NCI-H2196 treated with DMSO at 0.1 percent for 48 hours (cell line): ENCODE data around the gene TMCC3.

ENCODE experiments used
- DNase-seq: peaks from one replicate; lab custom pipeline; 2025; ENCODE audit not compliant: unreplicated experiment; lab: John Stamatoyannopoulos, UW

TMCC3 gene

DNA sequence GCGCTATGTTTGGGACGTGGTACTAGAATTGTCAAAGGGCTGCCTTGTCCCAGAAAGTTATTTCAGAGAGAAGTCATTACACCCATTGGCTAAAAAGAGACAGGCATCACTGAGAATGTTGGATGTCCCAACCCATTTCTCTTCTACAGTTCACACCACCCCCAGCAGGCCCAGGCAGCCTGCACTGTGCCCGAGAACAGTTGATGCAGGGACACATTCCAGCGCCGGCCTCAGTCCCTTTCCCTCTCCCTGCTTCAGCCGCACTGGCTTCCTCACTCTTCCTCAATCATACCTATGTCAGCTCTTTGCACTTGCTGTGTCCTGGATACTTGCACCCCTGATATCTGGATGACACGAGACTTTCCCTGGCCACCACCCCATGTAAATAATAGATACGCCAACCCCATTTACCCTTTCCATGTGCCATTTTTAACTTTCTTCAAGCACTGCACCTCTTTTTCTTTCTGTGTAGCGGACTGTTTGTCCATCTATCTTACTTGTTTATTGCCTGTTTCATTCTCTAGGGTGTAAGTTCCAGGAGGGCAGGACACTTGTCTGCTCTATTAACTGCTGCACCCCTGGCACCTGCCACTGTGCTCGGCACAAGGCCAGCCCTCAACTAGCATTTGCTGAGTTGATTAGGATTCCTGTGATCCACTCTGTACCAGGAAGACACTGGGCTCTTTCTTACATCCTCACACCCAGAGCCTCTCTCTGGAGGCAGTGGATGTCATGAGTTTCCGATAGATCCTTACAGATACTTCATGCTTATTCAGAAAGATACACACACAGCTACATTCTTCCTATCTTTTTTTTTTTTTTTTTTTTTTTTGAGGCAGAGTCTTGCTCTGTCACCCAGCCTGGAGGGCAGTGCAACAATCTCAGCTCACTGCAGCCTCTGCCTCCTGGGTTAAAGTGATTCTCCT, 114.1 kb downstream of the TMCC3 start:
- DNase-seq = no peak

DNA sequence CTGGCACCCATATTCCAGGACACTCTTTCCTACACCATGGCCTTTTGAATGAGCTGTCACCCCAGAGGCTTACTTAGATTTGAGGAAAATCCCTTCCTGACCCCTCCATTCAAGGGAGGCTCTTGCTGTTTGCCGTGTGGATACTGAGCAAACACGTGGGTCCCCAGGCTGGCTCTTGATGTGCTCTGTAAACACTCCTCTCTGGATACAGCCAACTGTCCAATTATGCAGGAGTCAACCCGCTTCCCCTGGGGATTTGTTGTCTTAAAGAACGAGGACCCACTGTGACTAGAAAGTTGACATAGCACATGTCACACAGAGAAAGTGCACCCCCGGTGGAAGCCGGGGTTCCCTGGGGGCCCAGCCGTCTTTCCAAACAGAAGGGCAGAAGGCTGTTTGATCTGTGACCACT, 114.8 kb downstream of the TMCC3 start:
- DNase-seq = peak; percentile 18

DNA sequence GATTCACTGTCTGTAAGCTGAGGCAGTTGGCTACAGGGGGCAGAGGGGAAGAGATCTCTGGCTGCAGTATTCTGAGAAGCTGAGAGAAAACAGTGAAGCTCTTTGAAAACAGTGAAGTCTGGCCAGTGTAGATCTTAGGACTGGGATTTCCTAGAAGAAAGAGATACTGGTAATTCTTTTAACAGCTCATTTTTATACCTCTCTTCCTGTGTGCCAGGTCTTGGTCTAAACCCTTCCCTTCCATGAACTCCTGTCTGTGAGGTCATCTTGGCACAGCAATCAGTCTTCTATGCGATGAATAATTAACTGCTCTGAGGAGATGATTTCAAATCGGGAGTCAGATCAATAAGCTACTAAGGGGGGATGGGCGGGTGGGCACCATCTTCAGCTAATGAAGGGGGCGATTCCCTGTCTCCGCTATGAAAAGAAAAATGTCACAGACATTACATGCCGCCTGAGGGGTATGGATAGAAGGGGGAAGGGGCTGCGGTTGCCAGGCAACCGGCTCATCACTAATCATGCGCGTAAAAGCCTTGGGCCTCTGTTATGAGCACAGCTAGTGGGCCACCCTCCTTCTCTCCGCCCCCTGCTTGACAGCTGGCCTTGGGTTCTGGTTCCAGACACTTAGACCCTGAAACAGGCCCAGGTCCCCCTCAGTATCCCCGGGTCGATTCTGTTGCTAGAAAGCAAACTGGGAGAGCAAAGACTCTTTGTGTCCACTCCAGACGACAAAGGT, 115.4 kb downstream of the TMCC3 start:
- no peak for DNase-seq

DNA sequence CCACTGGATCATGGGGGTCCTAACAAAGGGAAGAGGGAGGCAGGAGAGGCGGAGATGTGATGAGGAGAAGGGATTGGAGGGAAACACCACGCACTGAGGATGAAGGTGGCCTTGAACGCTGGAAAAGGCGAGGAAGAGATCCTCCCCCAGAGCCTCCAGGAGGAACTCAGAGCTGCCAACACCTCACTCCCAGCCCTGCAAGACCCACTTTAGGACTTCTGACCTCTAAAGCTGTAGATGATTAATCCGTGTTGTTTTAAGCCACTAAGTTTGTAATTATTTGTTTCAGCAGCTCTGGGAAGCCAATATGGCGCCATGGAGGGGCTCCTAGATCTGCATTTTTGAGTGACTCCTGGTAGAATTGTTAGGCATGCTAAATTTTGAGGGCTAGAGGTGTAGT, 116.1 kb downstream of the TMCC3 start:
- DNase-seq = no peak

DNA sequence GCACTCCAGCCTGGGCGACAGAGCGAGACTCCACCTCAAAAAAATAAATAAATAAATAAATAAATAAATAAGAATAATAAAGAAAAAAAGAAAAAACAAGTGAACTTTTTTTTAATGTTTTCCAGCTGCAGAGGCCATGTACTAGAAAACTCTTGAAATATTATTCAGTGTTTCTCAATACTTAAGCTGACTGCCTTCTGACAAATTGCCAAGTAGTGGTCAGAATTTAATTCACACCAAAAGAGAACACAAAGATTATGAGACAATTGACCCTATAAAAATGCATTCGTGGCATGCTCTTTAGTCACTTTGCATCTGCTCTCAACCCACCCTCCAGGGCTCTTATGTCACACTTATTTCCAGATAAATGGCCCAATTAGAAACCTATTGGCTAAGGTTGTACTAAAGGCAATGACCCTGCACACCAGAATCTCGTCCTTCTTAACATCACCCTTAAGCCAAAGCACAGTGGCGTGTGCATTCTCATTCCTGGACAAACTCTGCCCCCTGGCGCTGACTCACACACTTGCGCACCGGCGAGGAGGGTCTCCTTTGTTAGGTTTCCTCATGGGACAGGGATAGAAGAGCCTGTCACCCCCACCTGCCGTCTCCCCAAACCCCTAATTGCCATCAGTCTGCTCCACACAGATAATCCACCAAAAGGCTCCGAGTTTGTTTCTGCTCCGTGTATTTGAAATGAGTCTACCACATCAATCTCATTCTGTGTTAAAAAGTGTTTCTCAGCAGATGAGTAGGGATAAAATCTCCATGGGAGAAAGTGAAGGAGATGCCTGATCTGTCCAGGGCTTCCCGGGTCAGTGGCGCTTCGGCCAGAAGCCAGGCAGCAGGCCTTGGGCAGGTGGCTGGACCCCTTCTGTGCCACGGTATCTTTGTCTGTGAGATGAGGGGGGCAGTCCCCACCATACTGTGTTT, 117.6 kb downstream of the TMCC3 start:
- no peak for DNase-seq

DNA sequence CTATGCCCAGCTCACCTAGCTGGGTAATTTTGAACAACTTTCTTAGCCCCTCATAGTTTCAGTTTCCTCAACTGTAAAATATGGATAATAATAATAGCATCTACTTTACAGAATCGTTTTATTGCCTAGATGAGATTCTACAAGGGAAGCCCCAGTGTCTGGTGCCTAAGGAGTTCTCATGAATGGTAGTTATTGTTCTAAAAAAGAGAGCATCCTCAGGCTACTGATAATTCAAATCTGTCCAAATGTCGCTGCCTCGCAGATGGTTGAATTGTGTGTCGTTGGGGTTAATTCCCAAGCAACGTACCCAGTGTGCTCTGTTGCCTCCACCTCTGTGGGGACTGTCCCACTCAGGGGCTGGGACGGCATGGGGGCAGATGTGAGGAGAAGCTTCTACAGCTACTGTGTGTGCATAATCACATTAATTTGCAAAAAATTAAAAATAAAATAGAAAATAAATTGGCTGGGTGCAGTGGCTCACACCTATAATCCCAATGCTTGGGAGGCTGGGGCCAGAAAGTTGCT, 119.1 kb downstream of the TMCC3 start:
- no peak for DNase-seq

DNA sequence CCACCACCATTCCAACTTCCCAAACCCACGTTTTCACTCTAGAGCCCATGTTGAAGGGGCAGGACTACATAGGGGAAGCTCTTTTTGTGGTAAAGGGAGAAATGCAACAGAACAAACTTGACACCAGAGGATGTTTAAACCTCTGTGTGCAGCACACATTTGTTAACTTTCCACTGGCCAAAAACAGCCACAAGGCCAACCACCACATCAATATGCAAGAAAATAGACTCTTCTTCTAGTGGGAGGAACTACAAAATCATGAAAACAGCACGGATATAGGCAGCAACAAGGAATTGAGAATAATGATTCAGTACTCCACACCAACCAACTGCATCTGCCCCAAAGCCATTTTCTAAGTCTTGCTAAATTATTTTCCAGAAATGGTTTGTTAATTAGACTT, 124.4 kb downstream of the TMCC3 start:
- no peak for DNase-seq
